Cerebellar cortex (tissue), 1 donor: Measurements from ENCODE around the gene KCNN4.
"Not testable (repeated sequence)": the region's sequence is repeated elsewhere in the genome, so short reads cannot be mapped to it uniquely, and the experiment has no call there.

Experiments
- DNase-seq: peaks from one replicate; pipeline ENCODE4 v3.0.0-alpha.2; 2015; ENCODE audit warnings: low spot score

The KCNN4 gene

GRCh38 chr19:43780706-43781525 lies at the start of gene KCNN4:
TSS of gene KCNN4 (minus strand) at chr19:43780973. CDS start at chr19:43780861, 112 bp downstream.
- DNase-seq, result no peak

GRCh38 chr19:43826787-43827754 lies 46.3 kb upstream of the KCNN4 start, which contains the start of gene ZNF283:
TSS of gene ZNF283 (plus strand) at chr19:43827321. CDS start at chr19:43833505, 6,184 bp downstream.
- peak; percentile 98 for DNase-seq

DNA sequence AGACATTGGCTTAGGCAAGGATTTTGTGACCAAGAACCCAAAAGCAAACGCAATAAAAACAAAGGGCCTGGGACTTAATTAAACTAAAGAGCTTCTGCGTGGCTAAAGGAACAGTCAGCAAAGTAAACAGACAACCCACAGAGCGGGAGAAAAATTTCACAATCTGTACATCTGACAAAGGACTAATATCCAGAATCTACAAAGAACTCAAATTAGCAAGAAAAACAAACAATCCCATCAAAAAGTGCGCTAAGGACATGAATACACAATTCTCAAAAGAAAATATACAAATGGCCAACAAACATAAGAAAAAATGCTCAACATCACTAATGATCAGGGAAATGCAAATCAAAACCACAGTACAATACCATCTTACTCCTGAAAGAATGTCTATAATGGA lies 43.8 kb upstream of the KCNN4 start:
- DNase-seq, result not testable (repeated sequence)

DNA sequence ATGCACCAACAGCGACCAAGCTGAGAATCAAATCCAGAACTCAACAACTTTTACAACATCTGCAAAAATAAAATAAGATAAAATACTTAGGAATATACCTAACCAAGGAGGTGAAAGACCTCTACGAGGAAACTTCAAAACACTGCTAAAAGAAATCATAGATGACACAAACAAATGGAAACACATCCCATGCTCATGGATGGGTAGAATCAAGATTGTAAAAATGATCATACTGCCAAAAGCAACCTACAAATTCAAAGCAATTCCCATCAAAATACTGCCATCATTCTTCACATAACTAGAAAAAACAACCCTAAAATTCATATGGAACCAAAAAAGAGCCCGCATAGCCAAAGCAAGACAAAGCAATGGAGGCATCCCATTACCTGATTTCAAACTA lies 43.1 kb upstream of the KCNN4 start:
- not testable (repeated sequence) for DNase-seq

GRCh38 chr19:43820884-43821215 lies 40.1 kb upstream of the KCNN4 start:
- DNase-seq, result no peak

- peak; percentile 17 for DNase-seq
Observed at GRCh38 chr19:43820098-43820883, 39.5 kb upstream of the KCNN4 start.

GRCh38 chr19:43818500-43818899 lies 37.7 kb upstream of the KCNN4 start:
- DNase-seq, result no peak

DNA sequence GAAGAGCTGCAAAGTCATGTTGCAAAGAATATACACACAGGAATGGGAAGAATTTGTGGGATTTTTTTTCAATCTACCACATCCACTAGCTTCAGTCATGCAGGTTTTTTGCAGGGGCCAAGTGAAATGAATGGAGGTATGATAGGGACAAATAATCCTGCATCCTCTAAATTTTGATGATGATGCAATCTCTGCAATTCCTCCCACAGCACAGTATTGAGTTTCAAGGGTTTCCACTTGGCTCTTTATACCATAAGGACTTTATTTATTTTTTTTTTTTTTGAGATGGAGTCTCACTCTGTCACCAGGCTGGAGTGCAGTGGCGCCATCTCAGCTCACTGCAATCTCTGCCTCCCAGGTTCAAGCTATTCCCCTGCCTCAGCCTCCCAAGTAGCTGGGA lies 36.7 kb upstream of the KCNN4 start:
- not testable (repeated sequence) for DNase-seq

- no peak for DNase-seq
Observed at GRCh38 chr19:43814663-43815352, 34.0 kb upstream of the KCNN4 start.

GRCh38 chr19:43812688-43813087 lies 31.9 kb upstream of the KCNN4 start:
- no peak for DNase-seq

DNA sequence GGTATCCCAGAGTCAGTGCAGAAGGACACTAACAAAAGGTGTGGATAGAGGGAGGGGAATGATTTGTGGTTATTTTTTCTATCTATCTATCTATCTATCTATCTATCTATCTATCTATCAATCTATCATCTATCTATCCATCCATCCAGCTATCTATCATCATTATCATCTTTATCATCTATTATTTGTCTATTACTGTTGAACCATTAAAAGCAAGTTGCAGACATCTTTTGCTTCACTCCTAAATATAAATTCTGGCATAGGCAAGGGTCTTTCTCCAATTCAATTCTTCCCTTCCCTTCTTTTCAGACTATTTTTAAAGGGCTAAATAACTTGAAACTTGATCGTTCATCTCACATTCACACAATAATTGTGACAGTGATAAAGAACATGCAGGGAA lies 31.5 kb upstream of the KCNN4 start:
- no peak for DNase-seq

- no peak for DNase-seq
Observed at GRCh38 chr19:43811837-43812236, 31.1 kb upstream of the KCNN4 start.

GRCh38 chr19:43809762-43810696 lies 29.3 kb upstream of the KCNN4 start:
- peak; percentile 59 for DNase-seq

DNA sequence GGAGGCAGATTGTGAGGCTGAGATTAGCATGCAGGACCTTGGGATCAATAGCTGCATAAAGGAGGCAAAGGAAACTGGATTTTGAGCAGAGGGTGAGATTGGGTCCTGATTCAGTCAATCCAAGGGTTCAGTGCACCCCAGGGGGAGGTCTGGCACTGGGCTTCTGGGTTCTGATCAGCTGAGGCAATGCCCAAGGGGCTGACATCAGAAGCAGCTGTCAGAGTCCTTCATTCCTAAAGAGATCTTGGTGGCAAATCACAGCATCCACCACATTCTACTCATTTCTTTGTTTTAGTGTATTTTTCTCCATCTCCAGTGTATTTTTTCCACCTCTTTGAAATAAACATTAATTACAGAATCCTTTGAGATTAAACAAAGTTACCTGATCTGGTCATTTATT lies 26.9 kb upstream of the KCNN4 start:
- no peak for DNase-seq

- no peak for DNase-seq
Observed at GRCh38 chr19:43806848-43807247, 26.1 kb upstream of the KCNN4 start.

DNA sequence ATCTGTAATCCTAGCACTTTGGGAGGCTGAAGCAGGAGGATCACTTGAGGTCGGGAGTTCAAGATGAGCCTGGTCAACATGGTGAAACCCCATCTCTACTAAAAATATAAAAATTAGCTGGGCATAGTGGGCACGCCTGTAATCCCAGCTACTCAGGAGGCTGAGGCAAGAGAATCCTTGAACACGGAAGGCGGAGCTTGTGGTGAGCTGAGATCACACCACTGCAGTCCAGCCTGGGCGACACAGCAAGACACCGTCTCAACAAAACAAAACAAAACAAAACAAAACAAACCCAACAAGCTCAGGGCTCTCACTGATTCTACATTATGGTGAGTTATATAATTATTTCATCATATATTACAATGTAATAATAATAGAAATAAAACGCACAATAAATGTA lies 25.6 kb upstream of the KCNN4 start:
- not testable (repeated sequence) for DNase-seq

GRCh38 chr19:43804432-43804831 lies 23.7 kb upstream of the KCNN4 start:
- no peak for DNase-seq

GRCh38 chr19:43802216-43802951 lies 21.6 kb upstream of the KCNN4 start, which contains the start of gene LYPD5:
TSS of gene LYPD5 (minus strand) at chr19:43802447. CDS start at chr19:43802380, 67 bp downstream.
- DNase-seq, result no peak

- DNase-seq, result no peak
Observed at GRCh38 chr19:43799502-43800142, 18.8 kb upstream of the KCNN4 start.
